Kidney (tissue), 14 donors: ENCODE results near the gene USP36. TPM values are rescaled to one million over a fixed set of nuclear protein-coding genes. Genes with fewer than 3 reads are reported as not detected.

Experiments used
- DNase-seq, 5 donors: peaks; one replicate each; pipeline ENCODE4 v3.0.0-alpha.2; 2013 to 2020
- FAIRE-seq: peaks from 2 replicates; lab custom pipeline; 2012; peaks lifted over from hg19 to GRCh38; lab: Jason Lieb, UNC
- H3K27ac ChIP-seq, 2 donors: one replicate each; pipeline ENCODE4 v1.7.0; 2013; ENCODE audit warnings: low read depth in 2 of 2, low read length in 2 of 2, inconsistent platforms in 1 of 2
- H3K27me3 ChIP-seq: one replicate; pipeline ENCODE4 v1.7.1; 2013; ENCODE audit warnings: low read length, inconsistent platforms; ENCODE audit not compliant: control insufficient read depth, insufficient read depth
- H3K36me3 ChIP-seq, 3 donors: one replicate each; pipeline versions ENCODE4 v1.7.0 to v1.7.1; 2013; ENCODE audit warnings: low read length in 3 of 3, control low read depth in 1 of 3, inconsistent platforms in 1 of 3; ENCODE audit not compliant: insufficient read depth in 3 of 3, control insufficient read depth in 2 of 3
- H3K4me1 ChIP-seq, 3 donors: one replicate each; pipeline versions ENCODE4 v1.7.0 to v1.7.1; 2013; ENCODE audit warnings: low read length in 3 of 3, inconsistent platforms in 1 of 3, low read depth in 1 of 3; ENCODE audit not compliant: control insufficient read depth in 2 of 3, insufficient read depth in 2 of 3
- H3K4me3 ChIP-seq, 3 donors: one replicate each; pipeline versions ENCODE4 v1.7.0 to v1.8.1; 2013; ENCODE audit warnings: low read length in 3 of 3, control low read depth in 1 of 3, inconsistent platforms in 1 of 3
- H3K9ac ChIP-seq, 3 donors: one replicate each; pipeline versions ENCODE4 v1.7.0 to v1.7.1; 2013; ENCODE audit warnings: low read length in 3 of 3, control low read depth in 1 of 3, inconsistent platforms in 1 of 3
- H3K9me3 ChIP-seq, 3 donors: one replicate each; pipeline versions ENCODE4 v1.7.0 to v1.7.1; 2013; ENCODE audit warnings: low read length in 3 of 3, control low read depth in 1 of 3, inconsistent platforms in 1 of 3; ENCODE audit not compliant: control insufficient read depth in 2 of 3, insufficient read depth in 1 of 3
- intact Hi-C: fragments of 100-400 bp; cut with DNase I; formaldehyde crosslinking; loops from one replicate; pipeline ENCODE4 v1.11.1; 2022
- polyA plus RNA-seq: library from polyadenylated mRNA; stranded (reverse); fragments of 350-450 nt; fragmentation: Illumina TruSeq; extraction: RNeasy Lipid Tissue Mini Kit (QIAGEN cat#74804); gene quantifications from one replicate; pipeline ENCODE4 v1.2.3, GENCODE V29; 2014; ENCODE audit warnings: low read depth, low replicate concordance; ENCODE audit not compliant: insufficient read depth
- total RNA-seq: library from RNA; stranded (reverse); fragmentation: NEBNext Ultra II Directional; extraction: Animal tissue kit (Norgen Biotek cat#: 25700); gene quantifications from one replicate; pipeline ENCODE4 v1.2.1, GENCODE V29; 2021
- TF ChIP-seq, protein P1 (sequence below): IDR thresholded peaks from 3 replicates; pipeline ENCODE4 v1.5.1; 2012; ENCODE audit warnings: mild to moderate bottlenecking, moderate library complexity, borderline replicate concordance; ENCODE audit not compliant: insufficient read depth; ENCODE audit errors: extremely low read depth
- donor health status: control.
- donor health status: control.
- donor health status: control.
- donor health status: control.
- donor health status: control.
- donor health status: DM: yes; HTN: yes; CAD: no.
- donor health status: Normal renal cell carcinoma (clear cell type).

Gene USP36
- total and polyA plus RNA-seq, 2 donors from 2014 or later: 17.0 to 66.2 TPM

DNA sequence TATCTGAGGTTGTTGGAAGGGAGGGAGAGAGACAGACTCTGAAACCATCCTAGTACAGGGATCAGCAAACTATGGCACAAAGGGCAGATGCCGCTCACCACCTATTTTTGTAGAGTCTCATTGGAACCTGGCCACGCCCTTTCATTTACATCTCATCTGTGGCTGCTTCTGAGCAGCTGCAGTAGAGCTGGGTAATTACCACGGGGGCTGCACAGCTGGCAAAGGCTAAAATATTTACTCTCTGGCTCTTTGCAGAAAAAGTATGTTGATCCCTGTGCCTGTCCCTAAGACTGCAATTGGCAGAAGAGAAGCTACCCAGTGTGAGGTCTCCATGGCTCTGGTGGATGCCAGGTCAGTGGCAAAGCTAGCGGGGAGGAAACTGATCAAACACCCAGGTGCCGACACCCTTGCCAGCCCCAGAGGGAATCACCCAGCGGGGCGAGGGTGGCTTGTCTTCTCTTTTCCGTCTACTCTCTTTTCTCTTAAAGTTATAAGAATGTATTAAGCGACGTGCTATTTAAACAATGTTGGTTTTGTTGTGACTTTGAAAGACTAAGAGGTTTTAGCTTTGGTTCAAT is 48.4 kb upstream of the USP36 start:
- TF ChIP-seq, protein P1, sequence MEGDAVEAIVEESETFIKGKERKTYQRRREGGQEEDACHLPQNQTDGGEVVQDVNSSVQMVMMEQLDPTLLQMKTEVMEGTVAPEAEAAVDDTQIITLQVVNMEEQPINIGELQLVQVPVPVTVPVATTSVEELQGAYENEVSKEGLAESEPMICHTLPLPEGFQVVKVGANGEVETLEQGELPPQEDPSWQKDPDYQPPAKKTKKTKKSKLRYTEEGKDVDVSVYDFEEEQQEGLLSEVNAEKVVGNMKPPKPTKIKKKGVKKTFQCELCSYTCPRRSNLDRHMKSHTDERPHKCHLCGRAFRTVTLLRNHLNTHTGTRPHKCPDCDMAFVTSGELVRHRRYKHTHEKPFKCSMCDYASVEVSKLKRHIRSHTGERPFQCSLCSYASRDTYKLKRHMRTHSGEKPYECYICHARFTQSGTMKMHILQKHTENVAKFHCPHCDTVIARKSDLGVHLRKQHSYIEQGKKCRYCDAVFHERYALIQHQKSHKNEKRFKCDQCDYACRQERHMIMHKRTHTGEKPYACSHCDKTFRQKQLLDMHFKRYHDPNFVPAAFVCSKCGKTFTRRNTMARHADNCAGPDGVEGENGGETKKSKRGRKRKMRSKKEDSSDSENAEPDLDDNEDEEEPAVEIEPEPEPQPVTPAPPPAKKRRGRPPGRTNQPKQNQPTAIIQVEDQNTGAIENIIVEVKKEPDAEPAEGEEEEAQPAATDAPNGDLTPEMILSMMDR: no peak
- Histone ChIP-seq H3K4me3 (no peak overlapping the region), H3K27me3 (no peaks in the 10 kb centered on the region), H3K4me1 (peaks cover 0 to 11% (median 4%) of the 10 kb centered on the region in 3 donors), H3K9ac (no peak overlapping the region), H3K36me3 (no peaks in the 10 kb centered on the region), H3K27ac (no peak overlapping the region), H3K9me3 (no peaks in the 10 kb centered on the region)
- intact Hi-C loops: no loop called here
- no peak for DNase-seq
- FAIRE-seq: no peak

DNA sequence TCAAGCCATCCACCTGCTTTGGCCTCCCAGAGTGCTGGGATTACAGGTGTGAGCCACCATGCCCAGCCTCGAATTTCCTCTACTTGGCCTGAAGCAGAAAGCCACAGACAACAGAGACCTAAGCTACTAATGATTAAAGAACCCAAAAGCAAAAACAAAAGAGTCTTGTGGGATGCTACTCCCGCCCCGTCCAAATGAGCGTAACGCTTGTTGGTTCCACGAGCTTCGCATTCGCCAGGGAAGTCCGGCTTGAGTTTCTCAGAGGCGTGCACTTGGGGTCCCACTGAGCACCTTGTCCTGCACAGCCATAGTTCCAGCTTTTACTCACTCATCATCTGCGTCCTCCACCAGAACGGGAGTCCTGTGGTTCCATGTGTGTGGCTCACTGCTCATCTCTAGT is 46.3 kb upstream of the USP36 start:
- no peak overlapping the region for H3K4me3 ChIP-seq
- no peaks in the 10 kb centered on the region for H3K36me3 ChIP-seq
- intact Hi-C loops: no loop called here
- DNase-seq (no peak), FAIRE-seq (no peak)
- H3K27ac ChIP-seq: no peak overlapping the region
- no peak overlapping the region for H3K9ac ChIP-seq
- TF ChIP-seq, protein P1: no peak
- no peaks in the 10 kb centered on the region for H3K27me3 ChIP-seq
- H3K9me3 ChIP-seq: no peaks in the 10 kb centered on the region
- peaks cover 0 to 24% (median 4%) of the 10 kb centered on the region in 3 donors for H3K4me1 ChIP-seq

DNA sequence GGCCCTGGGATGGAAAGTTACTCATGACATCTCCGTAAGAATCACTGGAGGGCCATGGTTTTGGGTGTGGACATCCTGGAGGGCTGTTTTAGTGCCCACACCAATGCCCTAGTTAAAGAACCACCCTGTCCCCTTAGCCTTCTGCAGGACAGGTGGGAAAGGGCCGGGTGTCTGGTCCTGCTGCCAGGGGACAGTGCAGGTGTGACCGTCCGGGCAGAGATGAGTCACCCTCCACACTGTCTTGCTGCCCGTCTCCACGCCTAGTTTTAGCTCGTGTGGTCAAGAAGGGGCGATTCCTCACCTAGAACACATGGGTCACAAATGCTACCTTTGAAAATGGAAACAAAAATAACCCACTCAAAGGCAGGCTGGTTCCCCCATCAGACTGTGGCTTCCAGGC is 45.3 kb upstream of the USP36 start:
- TF ChIP-seq, protein P1: no peak
- DNase-seq: no peak
- Histone ChIP-seq H3K4me3 (no peak overlapping the region), H3K27me3 (no peaks in the 10 kb centered on the region), H3K9ac (no peak overlapping the region), H3K4me1 (peaks cover 0 to 24% (median 4%) of the 10 kb centered on the region in 3 donors), H3K36me3 (no peaks in the 10 kb centered on the region), H3K9me3 (no peaks in the 10 kb centered on the region), H3K27ac (no peak overlapping the region)
- FAIRE-seq: no peak
- intact Hi-C loops: no loop called here
